GM18868 (cell line): ENCODE results near the gene FBXO17.

ENCODE experiments used
- ATAC-seq: cut with Tn5 transposase; IDR thresholded peaks from one replicate; pipeline ENCODE4 v1.9.1; 2021; ENCODE audit warnings: mild to moderate bottlenecking, moderate library complexity; ENCODE audit not compliant: unreplicated experiment

FBXO17 gene

DNA sequence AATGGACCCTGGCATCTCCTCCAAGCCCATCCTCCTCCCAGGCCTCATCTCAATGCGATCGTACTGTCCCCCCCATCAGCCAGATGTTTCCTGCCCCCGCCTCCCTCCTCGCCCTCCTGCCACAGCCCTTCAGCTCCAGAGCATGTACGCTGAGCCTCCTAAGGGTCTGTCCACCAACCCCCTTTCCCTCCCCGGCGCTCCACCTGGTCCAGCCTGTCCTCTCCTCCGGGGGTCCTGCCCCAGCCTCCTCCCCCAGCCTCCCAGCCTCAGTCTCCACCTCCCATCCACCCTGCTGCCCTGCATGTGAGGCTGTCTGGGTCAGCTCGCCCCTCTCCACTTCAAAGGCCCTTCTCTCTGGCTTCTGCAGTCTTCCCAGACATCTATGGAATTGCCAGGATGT is 80.6 kb downstream of the FBXO17 start:
- no peak for ATAC-seq

DNA sequence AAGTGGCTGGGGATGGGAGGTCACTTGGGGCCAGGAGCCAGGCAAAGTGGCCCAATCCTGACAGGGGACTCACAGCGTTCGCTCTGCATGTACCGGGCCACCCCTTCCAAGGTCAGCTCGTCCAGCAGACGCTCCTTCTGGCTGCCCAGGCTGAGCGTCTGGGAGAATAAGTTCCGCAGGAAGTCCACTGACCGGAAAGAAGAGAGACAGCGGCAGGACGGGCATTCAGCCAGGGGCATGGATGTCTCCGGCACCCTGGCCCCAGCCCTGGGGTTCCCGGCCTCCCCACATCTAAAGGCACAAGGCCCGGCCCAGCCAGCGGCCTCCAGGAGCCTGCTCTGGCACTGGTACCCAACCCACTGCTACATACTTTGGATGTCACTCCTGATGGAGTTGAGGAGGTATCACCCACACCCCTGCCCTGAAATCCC is 82.2 kb downstream of the FBXO17 start:
- ATAC-seq = no peak

DNA sequence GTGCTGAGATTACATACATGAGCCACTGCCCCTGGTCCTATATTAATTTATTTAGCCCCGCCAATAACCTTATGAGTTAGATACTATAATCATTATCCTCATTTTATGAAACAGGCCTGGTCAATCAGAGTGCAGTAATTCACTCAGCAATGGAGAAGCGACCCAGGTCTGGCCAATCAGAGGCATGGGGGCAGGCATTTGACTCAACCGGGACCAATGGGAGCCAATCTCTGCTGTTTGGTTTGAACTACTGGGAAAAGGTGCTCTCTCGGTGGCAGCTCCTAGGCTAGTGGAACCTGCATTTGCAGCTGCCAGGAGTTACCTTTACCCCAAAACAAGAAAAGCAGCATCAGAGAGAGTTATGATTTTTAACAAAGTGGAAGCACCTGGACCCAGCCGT is 82.7 kb downstream of the FBXO17 start:
- ATAC-seq = no peak

DNA sequence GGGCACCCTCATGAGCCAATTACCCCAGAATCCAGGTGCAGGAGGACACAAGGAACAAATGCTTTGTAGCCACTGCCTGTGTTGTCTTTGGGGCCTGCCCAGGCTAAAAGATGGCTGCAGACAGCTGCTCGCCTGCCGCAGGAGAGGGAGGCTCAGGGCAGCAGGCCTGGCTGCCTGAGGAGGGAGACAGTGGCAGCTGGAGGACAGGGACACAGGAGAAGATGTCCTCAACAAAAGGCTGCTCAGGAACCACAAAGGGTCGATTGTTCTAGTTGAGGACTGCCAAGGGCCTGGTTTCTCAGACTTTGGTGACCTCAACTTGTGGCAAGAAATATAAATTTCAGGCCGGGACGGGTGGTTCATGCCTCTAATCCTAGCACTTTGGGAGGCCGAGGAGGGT is 83.8 kb downstream of the FBXO17 start:
- ATAC-seq = no peak
